LoVo (cell line): ENCODE data around the gene CDH16.
A peak's percentile ranks its signal among the peaks of the same experiment; 100 is the strongest.
"Not testable (repeated sequence)": the region's sequence is repeated elsewhere in the genome, so short reads cannot be mapped to it uniquely, and the experiment has no call there.

Source experiments
- DNase-seq: peaks from one replicate; pipeline ENCODE4 v3.0.0-alpha.2; 2016; ENCODE audit warnings: low spot score

The CDH16 gene

GRCh38 chr16:66871363-66871762 lies 47.3 kb downstream of the CDH16 start:
- not testable (repeated sequence) for DNase-seq

GRCh38 chr16:66869424-66869823 lies 49.3 kb downstream of the CDH16 start:
- no peak for DNase-seq

- no peak for DNase-seq
Observed at GRCh38 chr16:66863707-66864106, 55.0 kb downstream of the CDH16 start.

GRCh38 chr16:66862023-66862520 lies 56.6 kb downstream of the CDH16 start:
- no peak for DNase-seq

- no peak for DNase-seq
Observed at GRCh38 chr16:66859397-66860068, 59.2 kb downstream of the CDH16 start.

- DNase-seq = peak; percentile 29
Observed at GRCh38 chr16:66858740-66859396, 59.8 kb downstream of the CDH16 start.
